GM19193 (cell line): ENCODE measurements around the gene CYP4F3.

Experiments
- POLR2A ChIP-seq: IDR thresholded peaks from 4 replicates; pipeline ENCODE4 v1.6.1; 2011; ENCODE audit not compliant: insufficient read depth, insufficient read length; ENCODE audit errors: extremely low read depth

CYP4F3 gene

DNA sequence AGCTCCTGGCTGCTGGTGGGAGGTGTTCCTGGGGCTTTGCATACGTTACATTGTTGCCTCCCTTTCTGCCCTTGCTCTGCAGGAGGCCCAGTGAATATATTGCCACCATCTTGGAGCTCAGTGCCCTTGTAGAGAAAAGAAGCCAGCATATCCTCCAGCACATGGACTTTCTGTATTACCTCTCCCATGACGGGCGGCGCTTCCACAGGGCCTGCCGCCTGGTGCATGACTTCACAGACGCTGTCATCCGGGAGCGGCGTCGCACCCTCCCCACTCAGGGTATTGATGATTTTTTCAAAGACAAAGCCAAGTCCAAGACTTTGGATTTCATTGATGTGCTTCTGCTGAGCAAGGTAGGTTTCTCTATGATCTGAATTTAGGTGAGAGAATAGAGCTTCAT is 42.7 kb downstream of the CYP4F3 start:
- no peak for TF ChIP-seq POLR2A

DNA sequence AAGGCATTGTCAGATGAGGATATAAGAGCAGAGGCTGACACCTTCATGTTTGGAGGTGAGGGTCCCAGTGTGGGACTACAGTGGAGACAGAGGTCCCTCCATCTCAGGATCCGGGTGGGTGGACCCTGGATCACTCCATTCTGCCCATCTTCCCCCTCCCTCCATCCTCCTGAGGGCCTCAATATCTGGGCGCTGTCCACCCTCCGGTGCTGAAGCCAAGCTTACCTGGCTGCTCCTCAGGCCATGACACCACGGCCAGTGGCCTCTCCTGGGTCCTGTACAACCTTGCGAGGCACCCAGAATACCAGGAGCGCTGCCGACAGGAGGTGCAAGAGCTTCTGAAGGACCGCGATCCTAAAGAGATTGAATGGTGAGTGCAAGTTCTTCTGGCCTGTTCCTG is 44.1 kb downstream of the CYP4F3 start:
- TF ChIP-seq POLR2A: no peak

DNA sequence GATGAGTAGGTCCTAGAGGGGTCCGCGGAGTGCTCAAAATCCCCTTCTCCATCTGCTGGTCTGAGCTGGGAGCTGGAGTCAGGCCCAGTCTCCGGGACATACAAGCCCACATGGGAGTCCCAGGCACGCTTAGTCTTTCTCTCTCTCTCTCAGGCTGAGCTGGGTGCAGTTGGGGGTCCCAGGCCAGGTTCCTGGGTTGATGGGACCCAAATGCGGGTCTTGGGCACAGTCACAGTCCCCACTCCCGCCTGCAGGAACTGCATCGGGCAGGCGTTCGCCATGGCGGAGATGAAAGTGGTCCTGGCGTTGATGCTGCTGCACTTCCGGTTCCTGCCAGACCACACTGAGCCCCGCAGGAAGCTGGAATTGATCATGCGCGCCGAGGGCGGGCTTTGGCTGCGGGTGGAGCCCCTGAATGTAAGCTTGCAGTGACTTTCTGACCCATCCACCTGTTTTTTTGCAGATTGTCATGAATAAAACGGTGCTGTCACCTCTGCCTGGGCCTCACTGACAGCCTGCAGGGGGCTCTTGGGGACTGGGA is 56.0 kb downstream of the CYP4F3 start:
- TF ChIP-seq POLR2A: no peak

DNA sequence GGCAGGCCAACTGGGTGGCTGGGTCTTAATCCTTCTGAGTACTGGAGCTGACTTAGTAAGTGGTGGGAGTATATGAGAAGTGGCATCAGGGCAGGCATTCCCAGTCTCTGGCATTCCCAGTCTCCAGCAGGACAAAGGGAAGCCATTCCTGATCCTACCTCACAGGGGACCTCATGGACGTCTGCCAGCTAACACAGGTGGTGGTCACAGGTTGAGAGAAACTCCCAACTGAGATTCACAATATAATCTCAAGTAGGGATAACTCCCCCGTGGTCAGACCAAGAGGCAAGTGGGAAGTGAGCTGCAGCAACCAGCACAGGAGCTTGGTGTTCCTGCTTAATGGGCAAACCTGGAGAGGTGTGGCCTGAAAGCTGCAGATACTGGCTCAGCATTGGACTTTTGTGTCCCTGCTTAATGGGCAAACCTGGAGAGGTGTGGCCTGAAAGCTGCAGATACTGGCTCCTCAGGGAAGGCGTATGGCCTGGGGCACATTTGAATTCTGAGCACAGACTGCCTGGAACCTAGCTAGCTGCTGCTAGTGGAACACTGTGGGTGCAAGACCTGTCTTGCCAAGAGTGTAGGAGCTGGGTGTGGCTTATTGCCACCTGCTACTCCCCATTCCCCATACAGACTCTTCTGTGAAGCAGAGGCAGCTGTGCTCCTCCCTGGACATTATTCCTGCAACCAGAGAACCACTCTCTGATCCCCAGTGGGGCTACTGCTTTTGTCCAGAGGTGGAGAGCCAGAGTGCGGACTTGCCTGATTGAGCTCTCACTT is 61.2 kb downstream of the CYP4F3 start:
- TF ChIP-seq POLR2A: no peak

DNA sequence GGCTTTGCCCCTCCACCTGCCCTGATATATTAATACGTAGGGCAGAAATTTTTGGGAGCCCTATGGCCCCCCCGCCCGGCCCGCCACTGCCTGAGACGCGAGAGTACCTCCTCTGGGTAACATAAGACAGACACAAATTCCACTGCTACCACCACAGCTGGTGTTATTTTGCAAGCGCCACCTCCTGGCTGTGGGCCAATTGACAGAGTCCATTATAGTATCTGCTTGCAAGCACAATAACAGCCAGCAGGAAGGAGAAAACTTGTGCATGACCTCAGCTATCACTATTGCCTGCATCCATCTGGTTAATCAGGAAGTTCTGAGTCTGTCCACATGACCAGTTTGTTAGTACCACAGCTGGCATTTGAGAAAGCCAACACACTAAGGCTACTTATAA is 61.8 kb downstream of the CYP4F3 start:
- no peak for TF ChIP-seq POLR2A
